K562 (cell line): ENCODE data around the gene CBFA2T3. TPM values are rescaled to one million over a fixed set of nuclear protein-coding genes. Genes with fewer than 3 reads are reported as not detected.

ENCODE experiments used
- CREB3L1 ChIP-seq: fragments of 450-650 bp; IDR thresholded peaks from 2 replicates; pipeline ENCODE4 v1.6.1; 2014; ENCODE audit warnings: low read depth, mild to moderate bottlenecking, moderate library complexity, borderline replicate concordance
- ERF ChIP-seq: fragments of 450-650 bp; formaldehyde crosslinking; IDR thresholded peaks from 2 replicates; pipeline ENCODE4 v1.4.0; 2020; ENCODE audit warnings: mild to moderate bottlenecking, mixed read lengths
- GTF2E2 ChIP-seq: fragments of 200-800 bp; sonication (Bioruptor generic); IDR thresholded peaks from 2 replicates; pipeline ENCODE4 v1.6.1; 2016; ENCODE audit warnings: missing genetic modification characterization, missing compliant biosample characterization
- HNRNPL ChIP-seq: fragments of 200-400 bp; formaldehyde crosslinking; IDR thresholded peaks from 2 replicates; pipeline ENCODE4 v1.6.1; 2017; ENCODE audit warnings: low read depth, mild to moderate bottlenecking, low read length
- MEF2D ChIP-seq: conservative IDR thresholded peaks from 2 replicates; pipeline ENCODE4 v1.6.1; 2016; ENCODE audit warnings: low read depth, missing genetic modification characterization, missing compliant biosample characterization
- NFATC3 ChIP-seq: fragments of 450-650 bp; IDR thresholded peaks from 2 replicates; pipeline ENCODE4 v1.6.1; 2017; ENCODE audit warnings: mild to moderate bottlenecking
- NR2C2 ChIP-seq, 2 experiments: fragments of 200-800 bp in 1 of 2; sonication (Bioruptor generic) in 1 of 2; sonication (generic) in 1 of 2; formaldehyde crosslinking in 1 of 2; IDR thresholded peaks; 2 replicates each; pipeline versions ENCODE4 v1.6.1 to v1.8.0; 2016 to 2022; ENCODE audit warnings: mild to moderate bottlenecking in 1 of 2, missing compliant biosample characterization in 1 of 2, missing genetic modification characterization in 1 of 2, missing genetic modification reagents in 1 of 2
- RNF2 ChIP-seq: sonication (generic); IDR thresholded peaks from 2 replicates; pipeline ENCODE4 v1.6.1; 2016
- TGIF2 ChIP-seq: sonication (generic); formaldehyde crosslinking; IDR thresholded peaks from 2 replicates; pipeline ENCODE4 v1.8.1; 2022; ENCODE audit warnings: mild to moderate bottlenecking, missing genetic modification reagents, moderate library complexity
- THAP12 ChIP-seq: fragments of 250-450 bp; sonication (Bioruptor Pico); IDR thresholded peaks from 2 replicates; pipeline ENCODE4 v1.9.0; 2021; ENCODE audit warnings: mild to moderate bottlenecking, inconsistent platforms
- WHSC1 ChIP-seq: IDR thresholded peaks from one replicate; pipeline ENCODE4 v1.6.1; 2012; ENCODE audit warnings: low read length, control low read depth, inconsistent platforms
- ZNF24 ChIP-seq: fragments of 450-650 bp; IDR thresholded peaks from 2 replicates; pipeline ENCODE4 v1.6.1; 2016
- ZNF316 ChIP-seq: fragments of 450-650 bp; IDR thresholded peaks from 2 replicates; pipeline ENCODE4 v1.6.1; 2016
- ZNF699 ChIP-seq: fragments of 250-450 bp; sonication (Bioruptor Pico); IDR thresholded peaks from 2 replicates; pipeline ENCODE4 v1.8.0; 2021; ENCODE audit warnings: mild to moderate bottlenecking, moderate library complexity; ENCODE audit not compliant: insufficient replicate concordance
- polyA plus RNA-seq, 8 experiments: library from polyadenylated mRNA; depleted of rRNA in 4 of 8; stranded (reverse) in 5 of 8; unstranded in 3 of 8; fragments of >200 nt; fragmentation: Nextera tagmentation in 2 of 8; fragmentation: Illumina TruSeq in 1 of 8; extraction: Ambion mirVana in 2 of 8; extraction: Trizol in 1 of 8; gene quantifications; 2 replicates each; pipeline versions ENCODE4 v1.2.1 to v1.2.3, GENCODE V29; 2011 to 2014; ENCODE audit warnings: inconsistent platforms in 1 of 8, missing spikeins in 1 of 8
- total RNA-seq, 7 experiments: library from RNA; depleted of rRNA in 6 of 7; stranded (reverse); fragments of >200 nt in 6 of 7; fragmentation: Illumina TruSeq in 2 of 7; extraction: Trizol in 2 of 7; gene quantifications; 2 replicates each; pipeline versions ENCODE4 v1.2.1 to v1.2.3, GENCODE V29; 2011 to 2021; ENCODE audit warnings: low replicate concordance in 1 of 7
- TF ChIP-seq, protein P1 (sequence below): fragments of 250-450 bp; sonication (Bioruptor Pico); IDR thresholded peaks from 2 replicates; pipeline ENCODE4 v1.4.0; 2020
- TF ChIP-seq, protein P2 (sequence below): fragments of 450-650 bp; IDR thresholded peaks from 2 replicates; pipeline ENCODE4 v1.7.0; 2016; ENCODE audit warnings: borderline replicate concordance

CBFA2T3 gene
- total and polyA plus RNA-seq, 9 of the 15 experiments (the other 6 are each of a cell fraction or from before 2014, with no cell fraction given) = 2.3 to 145 (median 6.7) TPM

DNA sequence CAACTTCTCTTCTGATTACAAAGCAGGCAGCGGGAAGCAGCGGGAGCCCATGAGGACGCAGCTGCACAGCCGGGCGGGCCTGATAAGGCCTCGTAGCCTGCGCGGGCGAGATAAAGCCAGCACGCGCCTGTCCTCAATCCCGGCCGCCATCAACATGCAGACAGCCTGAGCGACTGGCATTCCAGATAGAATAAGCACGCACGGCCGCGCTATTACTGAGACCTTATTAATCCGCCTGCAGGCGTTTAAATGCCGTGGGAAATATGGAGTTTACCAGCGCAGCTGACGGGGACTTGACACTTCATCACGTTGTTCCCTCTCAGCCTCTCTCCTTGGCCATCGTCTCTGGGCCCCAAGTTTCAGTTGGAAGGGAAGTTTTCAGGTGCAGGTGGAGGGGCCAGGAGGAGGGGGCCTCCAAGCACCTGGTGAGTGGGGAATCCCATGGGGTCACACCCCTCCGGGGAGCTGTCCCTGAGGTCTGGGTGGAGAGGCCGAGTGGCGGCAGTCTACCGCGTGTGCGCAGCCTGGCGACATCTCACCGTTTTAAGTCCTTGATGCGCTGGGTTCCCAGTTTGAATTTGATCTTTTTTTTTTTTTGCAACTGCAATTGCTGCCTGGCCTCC, 27.3 kb upstream of the CBFA2T3 start (continued):
- peak; percentile 59; the same call in 1 of the 2 replicates for TF ChIP-seq NFATC3
- TF ChIP-seq ZNF316 = no peak
- no peak for TF ChIP-seq HNRNPL
- peak; percentile 71; the same call in 1 of the 2 replicates for TF ChIP-seq NR2C2 (CRISPR knock-in tag; IDR thresholded peaks at IDR 0.05)
- peak; percentile 73 for TF ChIP-seq NR2C2 (tag; IDR thresholded peaks at IDR 0.05)
- peak; percentile 85; the same call in 1 of the 2 replicates for TF ChIP-seq MEF2D (tag)
- TF ChIP-seq WHSC1 = no peak
- peak; percentile 78; the same call in 1 of the 2 replicates for TF ChIP-seq ZNF24
- no peak for TF ChIP-seq THAP12
- peak; percentile 99 for TF ChIP-seq RNF2
- TF ChIP-seq TGIF2 (CRISPR knock-in tag) = 0 out of 2 replicates have a peak, but pooled peaks have one; percentile 36
- TF ChIP-seq GTF2E2 (tag) = no peak
- TF ChIP-seq ZNF699 (CRISPR knock-in tag) = no peak
- peak; percentile 98 for TF ChIP-seq ERF (CRISPR knock-in tag)
- TF ChIP-seq CREB3L1 = peak; percentile 64
- TF ChIP-seq, protein P1, sequence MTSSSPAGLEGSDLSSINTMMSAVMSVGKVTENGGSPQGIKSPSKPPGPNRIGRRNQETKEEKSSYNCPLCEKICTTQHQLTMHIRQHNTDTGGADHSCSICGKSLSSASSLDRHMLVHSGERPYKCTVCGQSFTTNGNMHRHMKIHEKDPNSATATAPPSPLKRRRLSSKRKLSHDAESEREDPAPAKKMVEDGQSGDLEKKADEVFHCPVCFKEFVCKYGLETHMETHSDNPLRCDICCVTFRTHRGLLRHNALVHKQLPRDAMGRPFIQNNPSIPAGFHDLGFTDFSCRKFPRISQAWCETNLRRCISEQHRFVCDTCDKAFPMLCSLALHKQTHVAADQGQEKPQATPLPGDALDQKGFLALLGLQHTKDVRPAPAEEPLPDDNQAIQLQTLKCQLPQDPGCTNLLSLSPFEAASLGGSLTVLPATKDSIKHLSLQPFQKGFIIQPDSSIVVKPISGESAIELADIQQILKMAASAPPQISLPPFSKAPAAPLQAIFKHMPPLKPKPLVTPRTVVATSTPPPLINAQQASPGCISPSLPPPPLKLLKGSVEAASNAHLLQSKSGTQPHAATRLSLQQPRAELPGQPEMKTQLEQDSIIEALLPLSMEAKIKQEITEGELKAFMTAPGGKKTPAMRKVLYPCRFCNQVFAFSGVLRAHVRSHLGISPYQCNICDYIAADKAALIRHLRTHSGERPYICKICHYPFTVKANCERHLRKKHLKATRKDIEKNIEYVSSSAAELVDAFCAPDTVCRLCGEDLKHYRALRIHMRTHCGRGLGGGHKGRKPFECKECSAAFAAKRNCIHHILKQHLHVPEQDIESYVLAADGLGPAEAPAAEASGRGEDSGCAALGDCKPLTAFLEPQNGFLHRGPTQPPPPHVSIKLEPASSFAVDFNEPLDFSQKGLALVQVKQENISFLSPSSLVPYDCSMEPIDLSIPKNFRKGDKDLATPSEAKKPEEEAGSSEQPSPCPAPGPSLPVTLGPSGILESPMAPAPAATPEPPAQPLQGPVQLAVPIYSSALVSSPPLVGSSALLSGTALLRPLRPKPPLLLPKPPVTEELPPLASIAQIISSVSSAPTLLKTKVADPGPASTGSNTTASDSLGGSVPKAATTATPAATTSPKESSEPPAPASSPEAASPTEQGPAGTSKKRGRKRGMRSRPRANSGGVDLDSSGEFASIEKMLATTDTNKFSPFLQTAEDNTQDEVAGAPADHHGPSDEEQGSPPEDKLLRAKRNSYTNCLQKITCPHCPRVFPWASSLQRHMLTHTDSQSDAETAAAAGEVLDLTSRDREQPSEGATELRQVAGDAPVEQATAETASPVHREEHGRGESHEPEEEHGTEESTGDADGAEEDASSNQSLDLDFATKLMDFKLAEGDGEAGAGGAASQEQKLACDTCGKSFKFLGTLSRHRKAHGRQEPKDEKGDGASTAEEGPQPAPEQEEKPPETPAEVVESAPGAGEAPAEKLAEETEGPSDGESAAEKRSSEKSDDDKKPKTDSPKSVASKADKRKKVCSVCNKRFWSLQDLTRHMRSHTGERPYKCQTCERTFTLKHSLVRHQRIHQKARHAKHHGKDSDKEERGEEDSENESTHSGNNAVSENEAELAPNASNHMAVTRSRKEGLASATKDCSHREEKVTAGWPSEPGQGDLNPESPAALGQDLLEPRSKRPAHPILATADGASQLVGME = no peak
- TF ChIP-seq, protein P2, sequence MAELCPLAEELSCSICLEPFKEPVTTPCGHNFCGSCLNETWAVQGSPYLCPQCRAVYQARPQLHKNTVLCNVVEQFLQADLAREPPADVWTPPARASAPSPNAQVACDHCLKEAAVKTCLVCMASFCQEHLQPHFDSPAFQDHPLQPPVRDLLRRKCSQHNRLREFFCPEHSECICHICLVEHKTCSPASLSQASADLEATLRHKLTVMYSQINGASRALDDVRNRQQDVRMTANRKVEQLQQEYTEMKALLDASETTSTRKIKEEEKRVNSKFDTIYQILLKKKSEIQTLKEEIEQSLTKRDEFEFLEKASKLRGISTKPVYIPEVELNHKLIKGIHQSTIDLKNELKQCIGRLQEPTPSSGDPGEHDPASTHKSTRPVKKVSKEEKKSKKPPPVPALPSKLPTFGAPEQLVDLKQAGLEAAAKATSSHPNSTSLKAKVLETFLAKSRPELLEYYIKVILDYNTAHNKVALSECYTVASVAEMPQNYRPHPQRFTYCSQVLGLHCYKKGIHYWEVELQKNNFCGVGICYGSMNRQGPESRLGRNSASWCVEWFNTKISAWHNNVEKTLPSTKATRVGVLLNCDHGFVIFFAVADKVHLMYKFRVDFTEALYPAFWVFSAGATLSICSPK = no peak
